ENCODE data around the gene GIPC3.

Gene GIPC3

DNA sequence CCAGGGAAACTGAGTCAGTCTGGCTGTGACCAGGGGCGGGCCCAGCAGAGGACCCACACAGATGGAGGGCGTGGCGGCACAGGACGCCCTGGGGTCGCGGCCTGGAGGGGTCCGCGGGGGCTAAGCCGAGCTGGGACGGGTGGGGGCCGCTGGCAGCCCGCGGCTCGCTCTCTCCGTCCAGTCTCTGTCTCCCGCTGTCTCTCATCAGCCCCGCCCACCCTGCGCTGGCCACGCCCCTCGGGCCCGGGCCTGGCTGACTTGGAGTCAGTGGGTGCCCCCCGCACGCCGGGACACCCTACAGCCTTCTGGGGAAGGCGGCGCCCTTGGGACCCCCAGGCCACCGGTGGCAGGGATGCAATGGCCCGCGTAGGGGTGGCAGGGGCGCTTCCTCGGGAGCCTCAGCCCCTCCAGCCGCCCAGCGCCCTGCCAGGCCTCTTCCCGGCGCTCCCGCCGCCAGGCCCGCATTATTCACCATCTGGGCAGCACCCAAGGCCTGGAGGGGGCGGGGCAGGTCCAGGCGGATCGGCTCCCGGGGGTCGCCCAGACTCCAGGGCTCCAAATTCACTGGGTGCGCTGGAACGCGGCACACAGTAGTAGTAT lies 21.5 kb downstream of the GIPC3 start, which contains the start of gene TBXA2R:
Gene TBXA2R, minus strand, starts transcription at position 186 of the 600 bp plus-strand sequence. CDS start 6,241 bp downstream, outside the sequence.
- DNase-seq (ENCODE audit: low spot score) (no peak), ATAC-seq (ENCODE audit: low read depth) (peak; percentile 73)
- Histone ChIP-seq H3K27me3 (ENCODE audit: insufficient read depth, poor library complexity, severe bottlenecking) (no peaks in the 10 kb centered on the region), H3K27ac (ENCODE audit: poor library complexity, severe bottlenecking) (no peak within 1 kb of the TSS), H3K9me3 (ENCODE audit: severe bottlenecking) (no peaks in the 10 kb centered on the region), H3K4me1 (ENCODE audit: insufficient read depth, poor library complexity, severe bottlenecking) (no peaks in the 10 kb centered on the region), H3K4me3 (ENCODE audit: severe bottlenecking) (peak within 1 kb of the TSS; percentile 26), H3K36me3 (ENCODE audit: low read depth) (peaks cover 5% of the 10 kb centered on the region)
- TF ChIP-seq, protein P1, sequence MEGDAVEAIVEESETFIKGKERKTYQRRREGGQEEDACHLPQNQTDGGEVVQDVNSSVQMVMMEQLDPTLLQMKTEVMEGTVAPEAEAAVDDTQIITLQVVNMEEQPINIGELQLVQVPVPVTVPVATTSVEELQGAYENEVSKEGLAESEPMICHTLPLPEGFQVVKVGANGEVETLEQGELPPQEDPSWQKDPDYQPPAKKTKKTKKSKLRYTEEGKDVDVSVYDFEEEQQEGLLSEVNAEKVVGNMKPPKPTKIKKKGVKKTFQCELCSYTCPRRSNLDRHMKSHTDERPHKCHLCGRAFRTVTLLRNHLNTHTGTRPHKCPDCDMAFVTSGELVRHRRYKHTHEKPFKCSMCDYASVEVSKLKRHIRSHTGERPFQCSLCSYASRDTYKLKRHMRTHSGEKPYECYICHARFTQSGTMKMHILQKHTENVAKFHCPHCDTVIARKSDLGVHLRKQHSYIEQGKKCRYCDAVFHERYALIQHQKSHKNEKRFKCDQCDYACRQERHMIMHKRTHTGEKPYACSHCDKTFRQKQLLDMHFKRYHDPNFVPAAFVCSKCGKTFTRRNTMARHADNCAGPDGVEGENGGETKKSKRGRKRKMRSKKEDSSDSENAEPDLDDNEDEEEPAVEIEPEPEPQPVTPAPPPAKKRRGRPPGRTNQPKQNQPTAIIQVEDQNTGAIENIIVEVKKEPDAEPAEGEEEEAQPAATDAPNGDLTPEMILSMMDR (IDR thresholded peaks at IDR 0.05; ENCODE audit: poor library complexity, severe bottlenecking): no peak

DNA sequence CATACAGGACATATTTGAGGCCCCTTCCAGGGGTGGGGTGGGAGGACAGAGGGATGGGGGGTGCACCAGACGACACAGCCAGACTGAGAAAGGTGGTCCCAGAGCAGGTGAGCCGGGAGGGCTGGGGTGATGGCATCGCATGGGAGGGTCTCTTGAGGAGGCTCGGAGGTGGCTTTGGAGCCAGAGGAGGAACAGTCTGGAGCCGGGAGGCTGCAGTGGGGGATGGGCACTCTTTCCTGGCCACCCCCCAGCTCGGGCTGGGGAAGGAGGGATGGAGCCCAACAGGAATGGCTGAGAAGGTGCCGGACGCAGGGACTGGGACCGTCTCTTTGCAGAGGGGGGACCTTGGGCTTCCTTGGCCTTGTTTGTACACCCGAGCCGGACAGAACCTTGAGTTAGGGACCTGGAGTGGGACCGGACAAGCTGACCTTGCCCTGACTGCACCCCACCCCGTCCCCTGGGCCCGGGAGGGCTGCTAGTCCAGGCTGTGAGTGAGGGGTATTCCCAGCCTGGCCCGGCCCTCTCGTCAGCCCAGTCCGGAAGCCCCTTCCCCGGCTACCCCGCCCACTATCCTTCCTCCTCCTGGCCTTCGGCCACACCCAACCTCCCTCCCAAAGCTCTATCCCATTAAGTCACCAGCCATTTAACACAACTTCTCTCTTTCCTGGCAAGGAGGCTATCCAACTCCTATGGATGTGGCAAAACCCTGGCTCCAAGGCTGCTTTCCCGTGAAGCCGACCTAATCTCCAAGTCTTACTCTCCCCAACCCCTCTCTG lies 22.2 kb downstream of the GIPC3 start:
- TF ChIP-seq, protein P1 (IDR thresholded peaks at IDR 0.05; ENCODE audit: poor library complexity, severe bottlenecking): no peak
- H3K36me3 ChIP-seq (ENCODE audit: low read depth): peaks cover 8% of the 10 kb centered on the region
- H3K4me1 ChIP-seq (ENCODE audit: insufficient read depth, poor library complexity, severe bottlenecking): no peaks in the 10 kb centered on the region
- peak overlapping the region; percentile 26 for H3K4me3 ChIP-seq (ENCODE audit: severe bottlenecking)
- ATAC-seq (ENCODE audit: low read depth) (no peak; the same call in 2 of the 3 replicates), DNase-seq (ENCODE audit: low spot score) (peak; percentile 45)
- no peak overlapping the region for H3K27ac ChIP-seq (ENCODE audit: poor library complexity, severe bottlenecking)
- H3K27me3 ChIP-seq (ENCODE audit: insufficient read depth, poor library complexity, severe bottlenecking): no peaks in the 10 kb centered on the region
- no peaks in the 10 kb centered on the region for H3K9me3 ChIP-seq (ENCODE audit: severe bottlenecking)

DNA sequence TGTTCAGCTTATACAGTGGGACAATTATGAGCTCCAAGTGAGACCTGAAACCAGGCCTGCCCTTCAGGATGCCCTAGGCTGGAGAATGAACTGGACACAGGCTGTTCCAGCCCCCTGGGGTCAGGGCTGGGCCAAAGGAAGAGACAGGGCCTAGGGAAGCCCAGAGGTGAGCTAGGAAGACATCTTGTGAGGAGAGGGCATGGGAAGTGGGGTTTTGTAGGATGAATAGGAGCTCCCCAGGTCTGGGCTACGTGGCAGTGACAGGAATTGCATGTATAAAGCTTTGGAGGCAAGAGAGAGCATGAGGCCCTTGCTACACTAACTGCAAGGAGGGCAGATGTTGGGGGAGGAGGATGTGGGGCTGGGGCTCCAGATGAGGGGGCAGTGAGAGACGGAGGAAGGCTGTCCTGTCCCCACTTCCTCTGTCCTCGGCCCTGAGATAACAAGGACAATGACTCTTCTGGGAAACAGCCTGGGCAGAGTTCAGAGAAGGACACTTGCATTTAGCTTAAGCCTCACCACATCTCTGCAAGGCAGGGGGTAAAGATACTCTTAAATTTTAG lies 22.9 kb downstream of the GIPC3 start:
- no peak overlapping the region for H3K4me3 ChIP-seq (ENCODE audit: severe bottlenecking)
- no peaks in the 10 kb centered on the region for H3K4me1 ChIP-seq (ENCODE audit: insufficient read depth, poor library complexity, severe bottlenecking)
- TF ChIP-seq, protein P1 (IDR thresholded peaks at IDR 0.05; ENCODE audit: poor library complexity, severe bottlenecking): no peak
- no peak overlapping the region for H3K27ac ChIP-seq (ENCODE audit: poor library complexity, severe bottlenecking)
- no peak for ATAC-seq (ENCODE audit: low read depth)
- no peak for DNase-seq (ENCODE audit: low spot score)
- peaks cover 8% of the 10 kb centered on the region for H3K36me3 ChIP-seq (ENCODE audit: low read depth)
- H3K9me3 ChIP-seq (ENCODE audit: severe bottlenecking): no peaks in the 10 kb centered on the region
- H3K27me3 ChIP-seq (ENCODE audit: insufficient read depth, poor library complexity, severe bottlenecking): no peaks in the 10 kb centered on the region

DNA sequence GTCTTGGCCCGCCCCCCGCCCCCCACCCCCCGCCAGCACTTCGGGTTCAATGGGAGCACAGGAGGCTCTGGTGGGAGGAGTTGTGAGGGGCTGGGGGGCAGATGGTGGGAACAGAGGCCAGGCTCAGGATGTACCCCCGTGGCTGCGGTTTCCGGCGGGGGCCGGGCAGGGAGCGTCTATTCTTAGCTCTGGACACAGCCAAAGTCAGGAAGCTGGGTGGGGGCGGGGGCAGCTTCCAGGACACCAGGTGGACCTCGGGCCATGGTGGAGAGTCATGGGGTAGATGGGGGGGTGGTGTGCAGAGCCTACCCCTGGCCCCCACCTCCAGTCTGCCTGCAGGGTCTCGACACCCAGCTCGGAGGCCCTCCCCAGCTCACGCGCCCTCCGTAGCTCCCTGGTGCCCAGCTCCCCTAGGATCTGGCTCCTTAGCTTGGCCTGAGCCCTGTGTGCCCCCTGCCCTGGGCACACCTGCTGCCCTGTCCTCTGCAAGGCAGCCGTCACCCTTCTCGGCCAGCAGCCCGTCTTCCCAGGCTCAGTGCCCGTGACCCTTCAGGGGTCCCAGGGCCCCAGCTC lies 23.6 kb downstream of the GIPC3 start:
- no peaks in the 10 kb centered on the region for H3K27me3 ChIP-seq (ENCODE audit: insufficient read depth, poor library complexity, severe bottlenecking)
- ATAC-seq (ENCODE audit: low read depth): no peak
- no peak overlapping the region for H3K27ac ChIP-seq (ENCODE audit: poor library complexity, severe bottlenecking)
- H3K4me1 ChIP-seq (ENCODE audit: insufficient read depth, poor library complexity, severe bottlenecking): no peaks in the 10 kb centered on the region
- H3K36me3 ChIP-seq (ENCODE audit: low read depth): peaks cover 8% of the 10 kb centered on the region
- no peaks in the 10 kb centered on the region for H3K9me3 ChIP-seq (ENCODE audit: severe bottlenecking)
- peak; percentile 33 for DNase-seq (ENCODE audit: low spot score)
- TF ChIP-seq, protein P1 (IDR thresholded peaks at IDR 0.05; ENCODE audit: poor library complexity, severe bottlenecking): no peak
- no peak overlapping the region for H3K4me3 ChIP-seq (ENCODE audit: severe bottlenecking)
